ENCODE measurements around the gene ALPI. TPM values are rescaled to one million over a fixed set of nuclear protein-coding genes. Genes with fewer than 3 reads are reported as not detected.

Gene ALPI
- total and polyA plus RNA-seq, 2 donors (not counting 3 experiments of a cell fraction or from before 2014, with no cell fraction given) = not detected

DNA sequence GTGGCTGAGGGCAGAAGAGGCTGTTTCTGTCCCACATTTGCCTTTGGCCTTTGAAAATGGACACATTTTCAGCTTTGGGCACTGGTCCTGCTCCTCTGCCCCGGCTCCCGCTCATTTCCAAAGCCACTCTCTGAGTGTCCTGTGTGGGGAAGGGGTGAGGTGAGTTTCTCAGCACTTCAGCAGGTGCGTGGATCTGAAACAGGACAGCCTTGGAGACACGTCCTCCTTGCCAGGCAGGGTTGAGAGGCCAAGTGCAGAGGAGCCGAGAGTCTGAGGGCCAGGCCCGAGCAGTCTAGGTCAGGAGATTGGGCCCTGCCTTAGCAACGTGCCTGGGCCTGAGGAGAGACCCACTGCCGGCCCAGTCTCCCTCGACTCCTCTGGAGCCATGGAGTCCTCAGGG lies 21.9 kb upstream of the ALPI start:
- no peak for TF ChIP-seq GATA2 (IDR thresholded peaks at IDR 0.05; ENCODE audit: insufficient read depth, insufficient read length, low read depth, low read length)
- TF ChIP-seq, protein P1, sequence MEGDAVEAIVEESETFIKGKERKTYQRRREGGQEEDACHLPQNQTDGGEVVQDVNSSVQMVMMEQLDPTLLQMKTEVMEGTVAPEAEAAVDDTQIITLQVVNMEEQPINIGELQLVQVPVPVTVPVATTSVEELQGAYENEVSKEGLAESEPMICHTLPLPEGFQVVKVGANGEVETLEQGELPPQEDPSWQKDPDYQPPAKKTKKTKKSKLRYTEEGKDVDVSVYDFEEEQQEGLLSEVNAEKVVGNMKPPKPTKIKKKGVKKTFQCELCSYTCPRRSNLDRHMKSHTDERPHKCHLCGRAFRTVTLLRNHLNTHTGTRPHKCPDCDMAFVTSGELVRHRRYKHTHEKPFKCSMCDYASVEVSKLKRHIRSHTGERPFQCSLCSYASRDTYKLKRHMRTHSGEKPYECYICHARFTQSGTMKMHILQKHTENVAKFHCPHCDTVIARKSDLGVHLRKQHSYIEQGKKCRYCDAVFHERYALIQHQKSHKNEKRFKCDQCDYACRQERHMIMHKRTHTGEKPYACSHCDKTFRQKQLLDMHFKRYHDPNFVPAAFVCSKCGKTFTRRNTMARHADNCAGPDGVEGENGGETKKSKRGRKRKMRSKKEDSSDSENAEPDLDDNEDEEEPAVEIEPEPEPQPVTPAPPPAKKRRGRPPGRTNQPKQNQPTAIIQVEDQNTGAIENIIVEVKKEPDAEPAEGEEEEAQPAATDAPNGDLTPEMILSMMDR (IDR thresholded peaks at IDR 0.05; ENCODE audit: extremely low read depth in 1 of 2, insufficient read depth in 1 of 2, low read depth in 1 of 2, low read length in 2 of 2) = no peak
- TF ChIP-seq POLR2A (IDR thresholded peaks at IDR 0.05; ENCODE audit: low read depth, low read length) = no peak
- TF ChIP-seq JUN (IDR thresholded peaks at IDR 0.05; ENCODE audit: borderline replicate concordance, insufficient read depth, insufficient read length, low read depth) = no peak
- no peak for TF ChIP-seq MYC (IDR thresholded peaks at IDR 0.05; ENCODE audit: low read depth, low read length)
- TF ChIP-seq EZH2 (IDR thresholded peaks at IDR 0.05; ENCODE audit: borderline replicate concordance, low read depth, low read length, severe bottlenecking) = no peak
- TF ChIP-seq, protein P2, sequence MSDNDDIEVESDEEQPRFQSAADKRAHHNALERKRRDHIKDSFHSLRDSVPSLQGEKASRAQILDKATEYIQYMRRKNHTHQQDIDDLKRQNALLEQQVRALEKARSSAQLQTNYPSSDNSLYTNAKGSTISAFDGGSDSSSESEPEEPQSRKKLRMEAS (IDR thresholded peaks at IDR 0.05; ENCODE audit: insufficient read depth, insufficient read length) = no peak
- no peak for TF ChIP-seq POLR2AphosphoS5 (IDR thresholded peaks at IDR 0.05; ENCODE audit: insufficient read depth, low read depth, low read length)
- TF ChIP-seq FOS (IDR thresholded peaks at IDR 0.05; ENCODE audit: borderline replicate concordance, insufficient read depth, low read length) = no peak
- no peaks in the 10 kb centered on the region for H3K36me3 ChIP-seq (ENCODE audit: control insufficient read depth in 2 of 2, extremely low read depth in 1 of 2, insufficient read depth in 2 of 2, low read length in 2 of 2)
- H3K9me3 ChIP-seq (replicated peaks; ENCODE audit: control insufficient read depth, insufficient read depth, low read length) = no peaks in the 10 kb centered on the region
- H3K4me1 ChIP-seq (ENCODE audit: control insufficient read depth, extremely low read depth, insufficient read depth, low read length) = no peaks in the 10 kb centered on the region
- dilution Hi-C loops (cut with MboI; ENCODE audit: extremely low pct_ligation_motif_present, low sequenced_read_pairs) = no loop called here
- no peak overlapping the region for H2AFZ ChIP-seq (ENCODE audit: low read depth, low read length)
- DNase-seq (ENCODE audit: low read depth, low spot score) = no peak
- H3K9ac ChIP-seq (replicated peaks; ENCODE audit: extremely low read depth, insufficient read depth, low read length) = no peak overlapping the region
- intact Hi-C loops (cut with micrococcal nuclease) = no loop called here
- ChIA-PET CTCF (interaction anchor here (0.6 to 3.7 kb wide), 4 partner anchors 110 to 533 kb away, joined by 3 to 26 read pairs (median 6); no protein-coding TSS in a partner anchor), POLR2A (no interaction called here)
- BruUV-seq (replicated peaks) = no TSS peak
- H3K4me2 ChIP-seq (ENCODE audit: insufficient read depth, low read length) = no peak overlapping the region
- no peak overlapping the region for H3K4me3 ChIP-seq (replicated peaks in 1 of 3; ENCODE audit: insufficient read depth in 1 of 3, low read depth in 1 of 3, low read length in 3 of 3)
- no peaks in the 10 kb centered on the region for H3K79me2 ChIP-seq (ENCODE audit: control insufficient read depth, insufficient read depth, low read length)
- H4K20me1 ChIP-seq (replicated peaks; ENCODE audit: control insufficient read depth, extremely low read depth, insufficient read depth, low read length) = no peaks in the 10 kb centered on the region
- peaks cover 0 to 2% of the 10 kb centered on the region in 2 experiments for H3K27me3 ChIP-seq (ENCODE audit: control insufficient read depth in 2 of 2, insufficient read depth in 2 of 2, low read length in 2 of 2)
- H3K27ac ChIP-seq (ENCODE audit: insufficient read depth, low read depth, low read length) = no peak overlapping the region
- H3K9me1 ChIP-seq (replicated peaks; ENCODE audit: control insufficient read depth, extremely low read depth, insufficient read depth, low read length) = no peaks in the 10 kb centered on the region
- no peak for FAIRE-seq

Data from endothelial cell of umbilical vein (primary cell).